ENCODE data around the gene SPEG.

Gene SPEG

DNA sequence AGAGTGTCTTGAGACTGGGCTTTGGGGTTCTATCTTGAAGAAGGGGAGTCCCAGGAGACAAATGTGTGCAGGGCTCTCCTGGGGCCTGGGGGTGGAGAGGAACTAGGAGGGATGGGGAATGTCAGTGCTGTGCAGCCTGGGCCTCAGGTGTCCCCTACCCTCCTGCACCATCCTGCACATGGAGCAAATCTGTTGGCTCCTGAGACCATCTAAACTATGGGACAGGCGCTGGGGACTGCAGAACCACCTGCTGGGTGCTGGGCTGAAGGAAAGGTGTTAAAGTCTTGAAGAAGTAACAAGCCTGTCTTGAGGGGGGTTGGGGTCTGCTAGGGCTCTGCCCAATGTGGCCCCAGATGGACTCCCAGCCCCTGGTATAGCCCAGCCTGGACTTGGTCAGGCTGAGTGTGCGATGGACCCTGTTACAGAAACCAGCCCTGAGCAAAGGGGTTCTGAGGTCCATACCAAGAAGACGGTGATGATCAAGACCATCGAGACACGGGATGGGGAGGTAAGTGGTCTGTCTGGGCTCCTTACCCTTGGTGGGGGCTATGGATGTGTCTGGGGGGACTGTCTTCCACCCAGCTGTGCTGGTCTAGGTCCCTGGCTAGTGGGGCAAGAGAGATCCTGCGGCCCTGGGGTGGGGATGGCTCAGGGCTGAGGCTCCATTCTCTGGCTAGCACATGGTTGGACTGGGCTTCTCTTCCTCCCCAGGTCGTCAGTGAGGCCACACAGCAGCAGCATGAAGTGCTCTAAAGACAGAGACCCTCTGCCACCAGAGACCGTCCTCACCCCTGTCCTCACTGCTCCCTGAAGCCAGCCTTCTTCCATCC lies 9.2 kb upstream of the SPEG start:
- no peak for DNase-seq (ENCODE audit: low spot score)

DNA sequence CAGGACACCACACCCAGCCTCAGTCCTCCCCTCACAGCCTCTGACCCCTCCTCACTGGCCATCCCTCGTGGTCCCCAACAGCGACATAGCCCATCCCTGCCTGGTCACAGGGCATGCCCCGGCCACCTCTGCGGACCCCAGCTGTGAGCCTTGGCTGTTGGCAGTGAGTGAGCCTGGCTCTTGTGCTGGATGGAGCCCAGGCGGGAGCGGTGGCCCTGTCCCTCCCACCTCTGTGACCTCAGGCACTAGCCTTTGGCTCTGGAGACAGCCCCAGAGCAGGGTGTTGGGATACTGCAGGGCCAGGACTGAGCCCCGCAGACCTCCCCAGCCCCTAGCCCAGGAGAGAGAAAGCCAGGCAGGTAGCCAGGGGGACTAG lies 8.6 kb upstream of the SPEG start:
- DNase-seq (ENCODE audit: low spot score): no peak

DNA sequence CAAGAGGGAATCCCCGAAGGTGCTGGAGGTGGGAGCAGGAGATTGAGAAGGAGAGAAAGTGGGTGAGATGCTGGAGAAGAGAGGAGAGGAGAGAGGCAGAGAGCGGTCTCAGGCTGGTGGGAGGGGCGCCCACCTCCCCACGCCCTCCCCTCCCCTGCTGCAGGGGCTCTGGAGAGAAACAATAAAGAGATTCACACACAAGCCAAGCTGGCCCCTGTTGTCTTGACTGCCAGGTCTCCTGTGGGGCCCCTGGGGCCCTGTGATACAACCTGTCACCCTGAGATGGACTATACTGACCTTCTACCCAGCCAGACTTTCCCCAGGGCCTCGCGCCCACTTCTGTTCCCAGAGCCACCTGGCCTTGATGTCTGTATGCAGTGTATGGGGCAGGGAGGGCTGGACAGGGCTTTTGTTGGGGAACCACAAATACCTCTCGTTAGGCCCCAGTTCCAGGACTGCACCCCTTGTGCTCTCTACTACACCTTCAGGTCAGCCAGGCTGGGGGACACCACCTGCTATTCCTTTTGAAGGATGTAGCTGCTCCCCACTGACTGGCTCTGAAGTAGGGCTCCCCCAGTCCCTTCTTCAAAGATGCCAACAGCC lies 8.0 kb upstream of the SPEG start:
- no peak for DNase-seq (ENCODE audit: low spot score)

DNA sequence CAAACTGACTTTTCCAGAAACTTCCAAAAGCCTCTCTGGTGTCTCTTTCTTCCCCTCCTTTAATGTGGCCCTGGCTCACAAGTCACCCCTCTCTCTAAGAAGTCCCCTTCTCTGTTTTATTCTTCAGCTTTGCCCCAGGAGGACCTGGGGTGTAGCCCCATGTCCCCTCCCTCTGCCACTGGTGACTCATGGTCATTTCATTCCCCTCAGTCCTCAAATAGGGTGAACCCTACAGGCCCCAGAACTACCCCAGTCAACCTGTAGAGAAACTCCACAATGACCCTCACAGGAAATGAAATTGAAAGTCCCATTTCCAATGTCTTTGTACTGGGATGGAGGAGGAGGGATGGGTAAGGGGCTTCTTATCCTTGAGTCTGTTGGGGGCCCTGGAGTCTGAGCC lies 6.2 kb upstream of the SPEG start:
- no peak for DNase-seq (ENCODE audit: low spot score)

DNA sequence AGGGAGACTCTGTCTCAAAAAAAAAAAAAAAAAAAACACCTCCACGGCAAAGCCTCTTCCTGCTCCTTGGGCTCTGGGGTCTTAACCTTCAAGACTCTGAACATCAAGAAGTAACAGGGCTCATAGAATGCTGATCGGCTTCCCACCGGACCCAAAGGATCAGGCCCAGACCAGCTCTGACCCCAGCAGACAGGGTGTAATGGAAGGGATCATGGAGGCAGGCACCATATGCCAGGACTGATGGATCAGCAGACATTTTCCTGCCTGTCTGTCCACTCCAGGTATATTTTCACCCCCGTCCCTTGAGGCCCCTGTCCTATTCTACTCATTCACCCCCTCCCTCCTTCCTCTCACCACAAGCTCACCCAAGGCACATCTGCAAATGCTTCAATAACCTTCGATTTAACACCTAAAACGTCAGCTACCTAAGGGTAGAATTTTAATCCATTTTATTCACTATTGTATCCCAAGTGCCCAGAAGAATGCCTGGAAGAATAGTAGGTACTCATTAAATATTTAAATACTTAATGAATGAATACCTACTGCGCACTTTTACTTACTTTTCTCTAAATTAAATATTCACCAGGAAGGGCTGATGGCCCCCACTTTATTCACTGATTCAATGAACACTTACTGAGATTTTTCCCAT lies 4.6 kb upstream of the SPEG start:
- DNase-seq (ENCODE audit: low spot score): no peak

DNA sequence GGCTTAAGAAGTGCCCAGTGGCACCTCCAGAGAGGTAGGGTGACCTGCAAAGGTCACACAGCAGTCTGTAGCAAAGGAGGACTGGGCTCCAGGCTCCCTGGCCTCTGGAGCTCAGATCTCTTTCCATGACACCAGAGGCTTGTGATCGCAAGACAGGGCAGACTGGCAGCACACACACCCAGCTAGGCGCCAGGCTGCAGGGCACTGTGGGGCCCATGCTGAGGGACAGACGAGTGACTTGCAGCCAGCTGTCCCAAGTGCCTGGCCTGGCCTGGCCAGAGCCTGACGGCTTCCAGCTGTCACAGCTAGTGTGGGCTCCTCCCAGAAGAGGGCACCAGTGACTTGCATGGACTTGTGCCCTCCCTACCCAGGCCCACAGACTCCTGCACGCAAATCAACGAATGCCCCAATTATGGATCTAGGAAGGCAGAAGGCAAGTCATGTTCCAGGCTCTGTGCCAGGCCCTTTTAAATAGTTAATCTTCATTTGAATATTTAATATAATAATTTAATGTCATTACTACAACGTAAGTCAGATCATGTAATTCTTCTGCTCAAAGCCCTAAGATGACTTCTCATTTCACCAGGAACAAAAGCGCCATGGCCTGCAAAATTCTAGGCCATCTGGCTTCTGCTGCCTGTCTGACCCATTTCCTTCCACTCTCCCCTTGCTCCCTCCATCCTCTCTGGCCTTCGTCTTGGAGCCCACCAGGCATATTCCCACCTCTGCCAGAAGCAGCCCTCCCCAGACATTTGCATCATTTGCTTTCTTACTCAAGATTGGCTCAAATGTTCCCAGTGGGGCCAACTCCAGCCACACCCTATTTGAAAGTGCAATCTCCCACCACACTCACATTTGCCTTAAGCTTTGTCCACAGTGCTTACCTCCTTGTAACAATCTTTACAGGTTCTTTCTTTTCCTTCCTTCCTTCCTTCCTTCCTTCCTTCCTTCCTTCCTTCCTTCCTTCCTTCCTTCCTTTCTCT lies 3.7 kb upstream of the SPEG start:
- DNase-seq (ENCODE audit: low spot score): peak; percentile 20

DNA sequence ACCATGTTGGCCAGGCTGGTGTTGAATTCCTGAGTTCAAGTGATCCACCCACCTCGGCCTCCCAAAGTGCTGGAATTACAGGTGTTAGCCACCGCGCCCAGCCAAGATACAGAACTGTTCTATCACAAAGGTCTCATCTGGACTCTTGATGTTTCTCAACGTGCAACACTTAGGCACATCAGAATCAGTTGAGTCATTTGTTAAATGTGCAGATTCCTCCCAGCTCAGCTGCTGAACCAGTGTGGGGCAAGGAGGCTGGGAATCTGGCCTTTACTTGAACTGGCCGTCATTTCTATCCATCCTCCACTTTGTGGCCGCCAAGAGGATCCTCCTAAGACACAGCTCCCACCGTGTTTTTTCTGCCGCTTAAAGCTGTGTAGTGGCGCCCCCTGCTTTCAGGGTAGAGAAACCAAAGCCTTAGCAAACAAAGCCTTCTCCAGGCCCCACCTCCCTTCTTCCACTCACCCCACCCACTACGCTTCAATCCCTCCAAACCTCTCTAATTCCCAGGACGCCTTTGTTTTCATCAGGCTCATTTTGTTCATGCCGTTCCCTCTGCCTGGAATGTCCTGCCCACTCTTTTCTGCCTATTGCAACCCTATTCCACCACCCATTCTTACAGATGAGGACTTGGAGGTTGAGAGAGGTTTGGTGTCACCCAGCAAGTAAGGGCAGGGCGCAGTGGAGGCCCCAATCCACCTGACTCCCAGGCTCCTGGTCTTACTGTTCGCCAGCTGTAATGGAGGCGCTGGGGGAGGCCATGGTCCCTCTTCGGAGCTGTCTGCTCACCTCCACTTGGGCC lies 776 bp upstream of the SPEG start:
- DNase-seq (ENCODE audit: low spot score): no peak

DNA sequence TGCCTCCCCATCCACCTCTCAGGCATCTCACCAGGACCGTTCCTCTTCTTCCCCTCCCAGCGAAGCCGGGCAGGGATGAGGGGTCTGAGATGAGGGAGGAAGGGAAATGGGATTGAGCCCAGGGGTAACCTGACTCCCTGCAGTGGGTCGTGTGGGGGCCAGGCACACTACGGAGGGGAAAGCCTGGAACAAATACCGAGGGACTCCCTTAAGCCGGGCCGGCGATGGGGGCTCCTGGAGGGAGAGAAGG lies 250 bp upstream of the SPEG start:
- no peak for DNase-seq (ENCODE audit: low spot score)

DNA sequence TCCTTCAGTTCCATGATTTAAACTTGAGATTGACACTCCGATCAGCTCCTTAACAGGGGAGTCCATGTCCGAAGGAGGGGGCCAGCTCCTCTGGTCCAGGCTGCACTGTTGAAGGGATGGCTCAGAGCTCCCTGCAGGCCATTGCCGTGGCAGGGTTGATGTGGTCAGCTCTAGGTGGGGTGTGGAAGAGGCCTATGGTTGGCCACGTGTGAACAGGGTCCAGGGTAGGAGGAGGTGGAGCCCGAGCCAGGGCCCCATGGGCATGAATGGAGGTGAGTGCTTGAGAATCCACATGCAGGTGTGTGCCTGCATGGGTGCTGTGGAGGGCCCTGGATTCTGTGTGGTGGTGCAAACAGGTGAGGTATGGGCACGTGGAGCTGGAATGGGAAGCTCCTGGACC lies 1.1 kb downstream of the SPEG start:
- DNase-seq (ENCODE audit: low spot score): no peak

DNA sequence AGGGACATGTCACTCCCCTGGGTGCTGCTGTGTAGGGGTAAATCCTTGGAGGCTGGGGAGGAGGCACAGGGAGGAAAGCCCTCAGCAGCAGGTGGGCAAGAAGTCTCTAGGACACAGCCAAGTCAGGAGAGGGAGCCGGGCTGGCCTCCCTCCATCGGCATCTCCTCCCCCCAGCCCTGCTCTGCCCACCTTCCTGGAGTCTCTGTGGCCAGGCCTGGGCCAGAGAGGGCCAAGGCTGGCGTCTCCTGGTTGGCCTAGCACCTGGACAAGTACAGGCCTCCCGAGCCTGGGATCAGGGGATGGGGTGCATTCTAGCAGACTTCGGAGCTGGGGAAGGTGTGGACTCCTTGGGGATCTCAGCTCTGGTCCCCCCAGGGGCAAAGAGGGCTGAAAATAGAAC lies 1.8 kb downstream of the SPEG start:
- DNase-seq (ENCODE audit: low spot score): no peak

DNA sequence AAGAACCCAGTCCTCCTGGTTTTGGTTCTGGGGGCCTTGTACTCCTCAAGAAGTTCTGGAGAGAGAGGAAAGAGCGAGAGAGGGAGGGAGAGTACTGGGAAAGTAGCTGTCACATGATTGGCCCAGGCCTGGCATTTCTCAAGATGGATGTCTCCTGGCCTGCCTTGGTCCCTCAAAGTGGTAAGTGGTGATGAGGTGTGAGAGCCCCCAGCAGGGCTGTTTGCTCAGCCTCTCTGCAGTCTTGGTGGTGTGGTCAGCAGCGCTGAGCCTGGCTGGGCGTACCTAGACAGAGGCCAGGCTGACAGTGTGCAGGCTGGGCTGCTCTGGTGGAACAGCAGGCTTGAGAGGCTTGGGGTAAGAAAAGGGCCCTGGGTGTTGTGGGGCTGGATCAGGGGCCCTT lies 2.5 kb downstream of the SPEG start:
- DNase-seq (ENCODE audit: low spot score): no peak

DNA sequence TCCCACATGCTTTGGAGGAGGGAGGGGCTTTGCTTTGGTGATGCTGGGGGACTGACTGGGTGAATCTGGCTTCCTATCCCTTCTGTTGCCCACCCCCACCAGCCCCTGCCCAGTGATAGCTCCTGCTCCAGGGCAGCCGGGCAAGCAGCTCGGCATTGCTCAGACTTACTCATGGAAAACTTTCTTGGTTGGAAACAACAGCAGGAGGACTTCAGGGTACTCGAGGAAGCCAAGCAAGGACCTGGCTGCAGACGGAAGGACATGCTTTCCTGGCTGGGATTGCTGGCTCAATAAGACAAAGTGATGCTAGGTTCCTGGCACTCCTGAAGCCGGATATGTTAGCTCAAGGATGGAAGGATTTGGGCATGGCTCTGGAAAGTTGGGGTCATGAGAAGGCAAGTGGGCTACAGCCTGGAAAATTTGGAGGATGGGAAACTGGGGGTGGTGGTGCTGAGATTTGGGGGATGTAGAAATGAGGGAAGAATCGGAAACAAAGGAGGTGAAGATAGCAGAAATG lies 3.1 kb downstream of the SPEG start:
- no peak for DNase-seq (ENCODE audit: low spot score)

DNA sequence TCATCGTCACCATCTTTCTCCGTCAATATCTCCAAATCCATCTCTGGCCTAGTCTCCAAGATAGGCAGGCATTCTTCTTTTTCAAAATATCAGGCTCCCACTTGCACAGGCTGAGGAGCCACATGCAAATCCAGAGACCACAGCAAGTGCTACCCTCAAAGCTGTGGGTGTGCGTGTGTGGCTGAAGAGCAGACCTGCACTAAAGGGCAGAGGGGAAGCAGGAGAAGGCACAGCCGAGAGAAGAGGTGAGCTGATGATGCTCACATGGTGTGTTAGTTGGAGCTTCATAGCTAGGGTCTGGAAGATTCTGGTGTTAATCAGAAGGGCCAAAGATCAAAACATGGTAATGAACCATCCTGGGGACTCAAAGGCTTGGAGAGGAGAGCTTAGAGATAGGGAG lies 3.8 kb downstream of the SPEG start:
- no peak for DNase-seq (ENCODE audit: low spot score)

DNA sequence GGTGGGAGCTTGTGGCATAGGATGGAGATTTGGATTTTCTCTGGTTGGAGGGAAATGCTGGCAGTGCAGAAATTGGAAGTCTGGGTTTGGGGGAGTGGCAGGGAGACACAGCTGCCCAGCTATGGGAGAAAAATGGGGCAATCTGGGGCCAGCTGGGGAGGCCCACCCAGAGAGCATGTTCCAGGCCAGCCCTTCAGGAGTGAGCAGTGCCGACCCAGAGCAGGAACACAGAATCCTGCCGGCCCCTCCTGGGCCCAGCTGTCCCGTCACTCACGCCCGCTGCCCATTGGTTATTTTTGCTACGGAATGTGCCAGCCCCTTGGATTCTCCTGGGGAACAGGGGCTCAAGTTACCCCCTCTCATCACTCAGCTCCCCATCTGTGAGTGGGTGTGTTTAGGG lies 4.9 kb downstream of the SPEG start:
- no peak for DNase-seq (ENCODE audit: low spot score)

DNA sequence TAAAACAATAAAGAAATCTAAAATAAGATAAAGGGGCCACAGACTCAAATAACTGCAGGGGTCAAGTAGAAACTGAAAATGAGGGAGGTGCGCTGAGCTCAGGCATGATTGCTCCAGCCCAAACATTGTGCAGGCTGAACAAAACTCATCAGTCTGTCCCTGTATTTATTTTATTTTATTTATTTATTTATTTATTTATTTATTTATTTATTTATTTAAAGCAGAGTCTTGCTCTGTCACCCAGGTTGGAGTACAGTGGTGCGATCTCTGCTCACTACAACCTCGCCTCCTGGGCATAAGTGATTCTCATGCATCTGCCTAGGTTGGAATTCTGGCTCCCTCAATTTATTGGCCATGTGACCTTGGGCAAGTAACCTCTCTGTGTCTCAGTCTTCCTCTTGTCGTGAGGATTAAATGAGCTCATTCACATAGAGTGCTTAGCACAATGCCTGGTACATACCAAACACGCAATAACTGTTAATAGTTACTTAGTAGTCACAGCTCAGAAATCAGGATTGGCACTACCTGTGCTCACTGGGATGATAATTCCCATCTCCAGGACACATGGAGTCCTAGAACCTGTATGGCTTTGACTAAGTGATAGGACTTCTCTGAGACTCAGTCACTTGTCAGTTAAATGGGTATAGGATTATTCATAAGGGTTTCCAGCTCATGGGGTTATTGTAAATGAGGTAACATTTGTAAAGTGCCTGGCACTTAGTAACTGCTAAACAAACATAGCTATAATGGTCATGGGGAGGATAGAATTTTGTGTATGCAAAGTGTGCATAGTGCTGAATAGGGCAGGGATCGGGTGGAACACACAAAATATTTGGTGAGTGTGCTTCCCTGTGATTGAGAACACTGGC lies 6.0 kb downstream of the SPEG start:
- DNase-seq (ENCODE audit: low spot score): no peak

DNA sequence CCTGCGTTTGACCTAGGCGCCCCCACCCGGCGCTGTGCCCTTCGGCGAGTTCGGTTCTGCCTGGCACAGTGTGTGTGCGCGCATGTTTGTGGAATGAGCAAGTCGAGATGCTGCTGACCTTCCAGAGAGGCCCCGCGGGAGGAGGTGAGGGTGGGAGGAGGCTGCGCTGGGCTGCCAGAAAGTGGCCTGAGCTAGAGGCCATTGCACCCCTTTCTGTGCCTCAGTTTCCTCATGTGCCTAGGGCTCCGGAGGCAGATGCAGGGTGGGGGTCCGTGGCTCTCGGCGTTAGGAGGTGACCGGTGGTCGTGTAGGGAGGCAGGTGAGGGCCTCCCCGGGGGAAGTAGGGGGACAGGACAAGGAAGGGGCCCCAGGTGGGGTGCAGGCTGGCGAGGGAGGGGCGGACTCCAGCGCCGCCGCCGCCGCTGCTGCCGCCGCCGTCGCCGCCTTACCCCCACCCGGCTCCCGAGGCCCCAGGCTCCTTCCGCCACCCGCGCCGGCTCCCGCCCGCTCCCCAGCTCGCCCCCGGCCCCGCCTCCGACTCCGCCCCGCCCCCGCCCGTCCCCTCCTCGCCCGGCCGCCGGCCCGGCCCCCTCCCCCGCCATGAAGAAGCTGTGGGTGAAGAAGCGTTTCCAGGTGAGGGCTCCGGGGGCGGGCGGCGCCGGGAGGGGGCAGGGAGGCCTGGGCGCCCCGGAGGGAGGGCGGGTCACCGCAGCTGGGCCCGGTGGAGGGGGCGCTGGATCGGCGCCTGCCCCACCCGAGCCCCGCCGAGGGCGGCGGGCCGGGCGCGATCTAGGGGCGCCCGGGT lies 7.0 kb downstream of the SPEG start:
- DNase-seq (ENCODE audit: low spot score): no peak

DNA sequence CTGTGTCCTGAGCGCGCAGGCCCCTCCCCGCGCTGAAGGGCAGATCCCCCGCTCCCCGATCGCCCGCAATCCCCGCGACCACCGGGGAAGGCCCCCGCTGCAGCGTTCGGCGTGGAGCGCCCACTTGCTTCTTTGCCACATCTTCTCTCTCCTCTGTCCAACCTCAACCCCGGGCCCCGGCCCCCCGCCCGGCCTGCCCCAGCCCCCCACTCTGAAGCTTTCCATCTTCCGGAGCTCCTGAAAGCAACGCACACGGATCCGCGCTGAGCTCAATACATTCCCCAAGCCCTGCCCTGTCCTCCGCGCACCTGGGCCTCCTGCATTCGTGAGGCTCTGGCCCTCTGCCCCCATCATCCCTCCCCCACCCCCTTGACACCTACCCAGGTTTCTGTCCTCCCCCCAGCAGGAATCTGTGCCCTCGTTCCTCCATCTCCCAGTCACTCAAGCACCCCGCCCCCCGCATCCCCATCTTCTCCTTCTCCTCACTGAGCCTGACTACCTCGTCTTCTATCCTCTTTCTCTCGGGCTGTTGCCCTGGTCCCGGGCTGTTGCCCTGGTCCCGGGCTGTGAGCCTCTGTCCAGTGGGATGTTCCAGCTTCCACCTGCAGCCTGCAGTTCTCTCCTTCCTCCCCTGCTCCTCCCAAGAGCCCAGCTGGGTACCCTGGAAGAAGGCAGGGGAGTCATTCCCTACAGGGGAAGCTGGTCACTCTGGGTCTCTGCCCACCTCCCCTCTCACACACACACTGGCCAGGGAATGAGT lies 7.8 kb downstream of the SPEG start:
- DNase-seq (ENCODE audit: low spot score): no peak

DNA sequence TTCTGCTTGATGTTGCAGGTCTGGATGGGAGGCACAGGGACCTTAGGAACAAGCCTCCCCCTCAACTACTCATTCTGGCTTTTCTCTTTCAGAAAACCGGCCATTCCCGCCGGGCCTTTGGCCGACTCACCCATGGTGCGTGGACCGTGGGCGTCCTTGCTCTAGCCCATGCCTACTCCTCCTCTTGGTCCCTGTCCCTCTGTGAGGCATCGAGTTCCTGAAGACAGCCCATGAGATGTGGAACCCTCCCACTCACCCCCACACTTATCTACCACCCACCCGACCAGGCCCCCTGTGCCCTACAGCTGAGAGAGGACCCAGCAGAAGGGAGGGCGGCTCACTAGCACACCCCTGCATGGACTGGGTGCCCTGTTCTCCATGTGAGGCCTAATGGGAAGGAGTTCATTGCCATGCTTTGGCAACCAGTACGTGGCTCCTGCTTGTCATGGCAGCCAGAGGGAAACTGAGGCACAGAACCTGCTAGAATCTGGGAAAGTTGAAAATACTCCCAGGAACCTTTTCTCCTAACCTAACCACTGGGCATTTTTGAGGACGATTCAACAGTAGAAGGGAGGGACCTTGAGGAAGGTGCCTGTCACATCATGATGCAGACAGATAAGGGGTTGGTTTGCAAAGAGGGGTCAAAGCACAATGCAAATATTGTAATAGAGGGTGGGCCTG lies 8.5 kb downstream of the SPEG start:
- DNase-seq (ENCODE audit: low spot score): no peak

DNA sequence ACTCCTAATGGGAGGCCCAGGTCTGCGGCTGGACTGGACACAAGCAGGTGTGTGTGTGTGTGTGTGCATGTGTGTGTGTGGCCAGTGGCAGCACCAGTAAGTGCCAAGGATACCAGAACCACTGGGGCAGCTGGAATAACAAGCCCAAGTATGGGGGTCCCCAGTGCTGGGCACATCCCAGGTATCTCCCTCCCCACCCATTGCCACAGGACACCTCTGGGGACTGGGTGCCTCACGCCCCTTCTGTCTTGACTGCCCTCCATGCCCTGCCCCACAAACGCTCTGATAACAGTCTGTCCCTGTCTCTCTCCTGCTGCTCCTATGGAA lies 9.0 kb downstream of the SPEG start:
- no peak for DNase-seq (ENCODE audit: low spot score)

Measured in pons (tissue), 1 donor.